Chondrocyte (in vitro differentiated cells): Measurements from ENCODE around the gene DNAJB1. TPM values are rescaled to one million over a fixed set of nuclear protein-coding genes. Genes with fewer than 3 reads are reported as not detected.

Experiments
- microRNA-seq: library from miRNA; unstranded; fragments of <30 nt; microRNA quantifications from one replicate; pipeline ENCODE4 v1.2.0, GENCODE V29; 2020; ENCODE audit warnings: borderline number of aligned reads
- total RNA-seq: library from RNA; stranded (reverse); gene quantifications from 3 replicates; pipeline ENCODE4 v1.2.1, GENCODE V29; 2021

DNAJB1 gene
- total RNA-seq, 1 donor from 2014 or later = 85.1 TPM

Small RNA genes lying within 50 kb of the gene (microRNA-seq; reads per million reads assigned to microRNA genes)
- gene MIR639 = not detected

Other genes starting within 250 kb of the DNAJB1 start
- gene ADGRE5, start 137.0 kb downstream of the DNAJB1 start, total RNA-seq = 1.8 to 12.7 TPM (median 10.7 TPM) in 3 replicates
- gene DDX39A, start 99.1 kb downstream of the DNAJB1 start, total RNA-seq = 51.4 to 58.5 TPM (median 51.8 TPM) in 3 replicates
- gene PKN1, start 85.1 kb downstream of the DNAJB1 start, total RNA-seq = 112 to 204 TPM (median 195 TPM) in 3 replicates
- gene PTGER1, start 43.0 kb downstream of the DNAJB1 start, total RNA-seq = 0.29 to 1.6 TPM (median 1.4 TPM) in 3 replicates
- 83.7 to 107 TPM (median 99.6 TPM) in 3 replicates for gene GIPC1, start 22.3 kb downstream of the DNAJB1 start, total RNA-seq
- 69.4 to 98.0 TPM (median 70.7 TPM) in 3 replicates for gene TECR, start 11.2 kb upstream of the DNAJB1 start, total RNA-seq
- gene NDUFB7, start 53.7 kb upstream of the DNAJB1 start, total RNA-seq = 126 to 154 TPM (median 128 TPM) in 3 replicates
- not detected in 3 replicates for gene CLEC17A, start 64.7 kb upstream of the DNAJB1 start, total RNA-seq
- not detected in 3 replicates for gene ADGRE3, start 156.4 kb upstream of the DNAJB1 start, total RNA-seq
- gene ZNF333, start 171.7 kb upstream of the DNAJB1 start, total RNA-seq = 13.0 to 19.1 TPM (median 14.7 TPM) in 3 replicates